HG02840 (cell line): Measurements from ENCODE around the gene OSBPL9.

Experiments used
- ATAC-seq: cut with Tn5 transposase; IDR thresholded peaks from one replicate; pipeline ENCODE4 v1.9.1; 2021; ENCODE audit warnings: mild to moderate bottlenecking, moderate library complexity, moderate number of reproducible peaks; ENCODE audit not compliant: unreplicated experiment, low FRiP score

OSBPL9 gene

GRCh38 chr1:51661081-51661518, 44.2 kb downstream of the OSBPL9 start:
- ATAC-seq = no peak

GRCh38 chr1:51663105-51663504, 46.2 kb downstream of the OSBPL9 start:
- no peak for ATAC-seq

DNA sequence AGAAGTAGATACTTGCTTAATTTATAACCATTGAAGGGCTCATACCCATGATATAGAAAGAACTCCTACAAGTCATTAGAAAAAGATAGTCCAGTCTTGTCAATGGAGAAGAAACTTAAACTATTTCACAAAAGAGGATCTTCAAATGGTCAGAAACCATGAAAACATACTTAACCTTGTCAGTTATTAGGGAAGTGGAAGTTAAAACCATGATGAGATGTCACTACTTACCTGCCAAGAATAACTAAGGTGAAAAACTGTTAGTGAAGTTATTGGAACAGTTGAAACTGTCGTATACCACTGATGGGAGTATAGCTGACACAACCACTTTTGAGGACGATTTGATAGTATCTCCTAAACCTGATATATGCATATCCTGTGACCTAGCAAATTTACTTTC, 46.8 kb downstream of the OSBPL9 start:
- ATAC-seq = no peak

- no peak for ATAC-seq
These were observed 47.7 kb downstream of the OSBPL9 start for GRCh38 chr1:51664421-51665240.

GRCh38 chr1:51666478-51666877, 49.6 kb downstream of the OSBPL9 start:
- no peak for ATAC-seq

GRCh38 chr1:51667561-51667960, 50.7 kb downstream of the OSBPL9 start:
- ATAC-seq = no peak

- ATAC-seq = no peak
These were observed 52.4 kb downstream of the OSBPL9 start for GRCh38 chr1:51669272-51669671.

DNA sequence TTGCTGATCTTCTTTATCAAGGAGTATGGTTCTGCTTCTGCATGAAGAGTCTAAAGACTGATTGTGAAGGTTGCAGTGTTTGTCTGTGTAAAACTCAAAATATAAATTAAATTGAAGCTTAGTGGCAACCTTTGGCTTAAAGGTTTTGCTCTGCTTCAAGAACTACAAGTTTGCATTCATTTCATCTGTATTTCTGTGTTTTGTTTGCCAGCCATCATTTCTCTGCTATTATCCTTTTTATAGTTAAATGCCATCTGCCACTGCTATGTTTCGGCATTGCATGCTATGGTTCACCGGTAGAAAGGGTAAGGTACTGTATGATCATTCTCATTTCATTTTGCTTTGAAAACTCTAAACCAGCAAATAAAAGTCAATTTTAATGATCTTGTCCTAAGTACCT, 52.9 kb downstream of the OSBPL9 start:
- ATAC-seq = no peak

GRCh38 chr1:51671527-51672325, 54.8 kb downstream of the OSBPL9 start:
- ATAC-seq = no peak

- no peak for ATAC-seq
These were observed 56.4 kb downstream of the OSBPL9 start for GRCh38 chr1:51673279-51673678.

DNA sequence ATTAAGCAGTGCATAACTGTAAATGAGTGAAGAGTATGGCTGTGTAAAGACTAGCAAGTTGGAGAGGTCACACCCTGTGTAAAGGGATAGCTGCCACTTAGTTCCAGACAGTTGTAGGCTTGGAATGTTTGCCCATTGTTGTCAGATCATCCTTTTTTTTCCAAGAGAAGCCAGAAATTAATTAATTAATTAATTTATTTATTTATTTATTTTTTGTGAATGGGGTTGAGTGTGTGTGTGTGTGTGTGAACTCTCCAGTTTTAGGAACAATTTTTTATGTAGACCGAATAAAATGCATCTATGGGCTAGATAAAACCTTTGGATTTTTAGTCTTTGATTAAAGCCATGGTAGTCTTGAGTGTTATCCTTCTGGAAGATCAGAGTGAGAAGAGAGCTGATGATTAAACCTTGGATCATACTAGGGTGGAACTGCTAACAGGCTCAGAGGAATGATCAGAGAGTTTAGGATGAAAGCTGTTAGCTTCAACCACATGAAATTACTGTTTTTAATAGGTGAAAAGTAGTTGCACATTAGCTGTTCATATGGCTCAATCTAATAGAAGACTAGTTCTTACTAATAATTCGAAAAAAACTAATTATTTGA, 58.4 kb downstream of the OSBPL9 start:
- no peak for ATAC-seq

GRCh38 chr1:51679435-51679834, 62.5 kb downstream of the OSBPL9 start:
- ATAC-seq = no peak

DNA sequence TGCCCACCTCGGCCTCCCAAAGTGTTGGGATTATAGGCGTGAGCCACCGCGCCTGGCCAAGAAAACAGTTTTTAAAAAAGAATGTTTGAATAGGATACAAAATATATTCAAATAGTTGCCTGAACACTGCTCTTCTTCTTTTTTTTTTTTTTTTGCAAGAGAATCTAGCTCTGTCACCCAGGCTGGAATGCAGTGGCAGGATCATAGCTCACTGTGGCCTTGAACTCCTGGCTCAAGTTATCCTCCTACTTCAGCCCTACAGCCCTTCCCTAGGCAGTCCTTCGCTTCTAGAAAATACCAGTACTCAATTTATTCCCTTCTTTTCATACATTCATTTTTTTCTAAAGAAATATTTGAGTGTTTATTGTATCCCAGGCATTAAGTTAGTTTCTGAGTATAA, 67.9 kb downstream of the OSBPL9 start:
- no peak for ATAC-seq

- ATAC-seq = no peak
These were observed 69.6 kb downstream of the OSBPL9 start for GRCh38 chr1:51686450-51686849.

DNA sequence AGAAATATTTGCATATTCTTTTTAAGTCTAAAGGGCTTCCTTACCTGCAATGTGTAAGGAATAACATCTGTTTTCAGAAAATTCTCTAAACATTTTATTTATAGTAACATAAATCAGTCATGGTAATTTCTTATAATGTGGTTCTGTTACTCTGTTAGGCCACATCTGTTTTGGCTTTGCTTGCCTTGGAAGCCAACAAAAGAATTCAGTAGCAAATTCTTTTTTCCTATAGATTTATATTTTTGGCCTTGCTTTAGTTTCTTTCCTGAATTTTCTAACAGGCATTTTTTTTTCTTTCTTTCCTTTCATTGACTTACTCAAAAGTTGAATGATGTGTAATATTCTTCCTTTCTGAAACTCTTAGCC, 72.2 kb downstream of the OSBPL9 start:
- no peak for ATAC-seq

DNA sequence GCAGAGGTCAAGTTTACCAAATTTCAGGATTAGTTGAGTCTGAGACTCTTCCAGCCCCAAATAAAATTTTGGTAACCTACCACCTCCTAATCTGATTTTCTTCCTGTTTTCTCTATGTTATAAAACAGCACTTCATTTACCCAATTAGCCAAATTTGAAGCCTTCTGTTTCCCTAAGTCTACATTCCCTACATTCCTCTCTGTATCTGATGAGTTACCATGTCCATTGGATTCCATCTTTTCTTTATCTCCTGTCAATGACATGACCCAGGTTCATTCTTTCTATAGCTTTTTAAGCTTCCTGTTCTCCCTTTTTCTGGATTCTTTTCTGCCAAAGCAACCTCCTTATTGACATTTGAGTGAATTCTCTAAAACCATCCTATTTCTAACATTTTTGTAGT, 72.8 kb downstream of the OSBPL9 start:
- no peak for ATAC-seq

DNA sequence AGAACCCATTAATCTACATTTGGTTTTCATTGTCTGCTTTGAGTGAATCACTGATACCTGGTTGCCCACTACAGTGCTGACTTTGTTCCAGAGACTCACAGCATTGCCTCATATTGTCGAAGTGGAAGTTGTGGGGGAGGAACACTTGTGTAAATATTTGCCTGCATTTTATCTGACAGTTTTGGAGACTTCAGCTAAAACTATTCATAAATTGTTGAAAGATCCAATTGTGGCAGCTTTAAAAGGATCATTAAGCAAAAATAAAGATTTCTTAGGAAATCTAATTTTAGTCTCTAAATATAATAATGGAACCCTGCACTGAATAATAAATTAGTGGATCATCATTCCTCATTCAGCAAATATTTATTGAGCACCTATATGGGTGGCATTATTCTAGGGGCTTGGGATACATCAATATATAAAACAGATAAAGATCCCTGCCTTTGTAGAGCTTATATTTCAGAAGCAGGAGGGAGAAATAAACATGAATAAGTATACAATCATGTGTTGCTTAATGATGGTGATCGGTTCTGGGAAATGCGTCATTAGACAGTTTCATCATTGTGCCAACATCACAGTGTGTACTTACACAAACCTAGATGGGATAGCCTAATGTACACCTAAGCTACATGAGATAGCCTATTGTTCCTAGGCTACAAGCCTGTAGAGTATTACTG, 73.5 kb downstream of the OSBPL9 start:
- no peak for ATAC-seq

DNA sequence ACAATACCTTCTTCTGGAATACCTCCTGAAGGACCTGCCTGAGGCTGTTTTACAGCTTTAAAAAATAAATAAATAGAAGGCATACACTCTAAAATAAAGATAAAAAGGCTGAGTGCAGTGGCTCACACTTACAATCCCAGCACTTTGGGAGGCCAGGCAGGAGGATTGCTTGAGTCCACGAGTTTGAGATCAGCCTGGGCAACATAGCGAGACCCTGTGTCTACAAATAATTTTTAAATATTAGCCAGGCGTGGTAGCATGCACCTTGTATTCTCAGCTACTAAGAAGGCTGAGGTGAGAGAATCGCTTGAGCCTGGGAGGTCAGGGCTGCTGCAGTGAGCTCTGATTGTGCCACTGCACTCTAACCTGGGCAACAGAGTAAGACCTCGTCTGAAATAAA, 75.0 kb downstream of the OSBPL9 start:
- ATAC-seq = no peak

GRCh38 chr1:51693419-51694155, 76.7 kb downstream of the OSBPL9 start:
- no peak for ATAC-seq

DNA sequence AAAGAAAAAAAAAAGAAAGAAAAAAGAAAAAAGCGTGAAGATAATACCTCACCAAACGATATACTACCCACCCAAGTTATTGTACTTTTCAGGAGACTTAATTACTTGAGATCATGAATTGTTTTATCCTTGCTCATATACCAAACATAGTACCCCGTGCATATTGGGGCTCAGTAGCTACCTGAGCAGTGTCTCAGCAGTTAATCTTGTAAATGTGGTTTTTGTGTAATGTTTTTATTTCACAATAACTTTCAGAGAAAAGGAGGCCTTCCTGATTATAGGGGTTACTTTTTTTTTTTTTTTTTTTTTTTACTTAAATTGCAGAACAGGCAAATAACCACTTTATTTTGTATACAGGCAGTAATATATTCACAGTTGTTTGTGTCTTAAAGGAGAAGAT, 80.3 kb downstream of the OSBPL9 start:
- ATAC-seq = no peak
